NCI-H82 (cell line): ENCODE results near the gene CX3CR1.

Experiments used
- DNase-seq: peaks from one replicate; lab custom pipeline; 2025; lab: John Stamatoyannopoulos, UW

CX3CR1 gene

DNA sequence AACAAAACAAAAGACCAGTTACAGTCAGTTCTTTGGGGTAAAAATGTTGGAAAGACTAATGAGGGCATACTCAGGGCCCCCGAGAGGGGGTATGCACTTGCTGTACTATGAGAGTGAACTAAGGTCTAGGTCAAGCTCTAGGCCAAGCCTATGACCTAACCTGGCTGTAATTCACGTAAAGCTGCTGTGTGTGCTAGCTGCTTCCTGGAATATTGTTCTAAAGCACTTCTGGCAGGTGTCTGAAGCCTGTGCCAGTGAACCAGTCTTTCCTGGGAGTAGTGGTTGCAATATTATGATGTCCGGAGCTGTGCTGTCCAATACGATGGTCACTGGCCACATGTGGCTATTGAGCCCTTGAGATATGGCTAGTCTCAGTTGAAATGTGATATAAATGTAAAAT, 13.1 kb upstream of the CX3CR1 start:
- DNase-seq: no peak

DNA sequence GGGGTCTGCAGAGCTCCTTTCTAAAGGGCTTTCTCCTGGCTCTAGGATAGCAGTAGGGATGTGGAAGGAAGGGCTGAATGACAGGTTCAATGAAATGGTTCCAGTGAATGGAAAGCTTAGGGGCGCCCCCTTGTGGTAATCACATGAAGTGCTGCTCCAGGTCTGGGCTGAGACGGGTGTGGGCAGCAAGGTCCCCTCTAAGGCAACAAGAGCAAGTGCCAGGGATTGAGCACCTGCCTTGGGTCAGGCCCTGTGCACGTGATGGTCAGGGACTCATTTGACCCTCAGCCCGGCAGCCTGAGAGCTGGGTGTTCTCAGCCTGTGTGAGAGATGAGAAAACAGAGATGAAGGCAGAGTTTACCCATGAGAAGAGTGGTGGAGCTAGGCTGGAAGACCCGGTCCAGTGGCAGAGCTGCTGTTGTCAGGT, 12.1 kb upstream of the CX3CR1 start:
- peak; percentile 78 for DNase-seq

DNA sequence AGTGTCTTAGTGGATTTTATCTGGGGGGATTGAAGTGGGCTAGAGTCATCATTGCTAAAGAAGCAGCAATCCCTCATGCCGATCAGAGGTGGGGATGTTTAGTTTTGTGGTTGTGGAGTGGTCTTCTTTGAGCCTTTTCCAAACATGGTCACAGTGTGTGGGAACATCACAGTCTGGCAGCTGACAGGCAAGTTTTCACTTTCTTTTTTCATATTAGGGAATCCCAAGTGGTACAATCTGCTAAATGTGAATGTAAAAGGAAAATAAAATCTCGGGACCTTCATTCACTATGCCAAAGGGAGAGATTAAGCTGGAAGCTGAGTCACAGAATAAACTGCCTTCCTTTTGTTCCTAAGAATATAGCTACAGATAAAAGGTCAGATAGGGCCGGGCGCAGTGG, 10.4 kb upstream of the CX3CR1 start:
- no peak for DNase-seq

DNA sequence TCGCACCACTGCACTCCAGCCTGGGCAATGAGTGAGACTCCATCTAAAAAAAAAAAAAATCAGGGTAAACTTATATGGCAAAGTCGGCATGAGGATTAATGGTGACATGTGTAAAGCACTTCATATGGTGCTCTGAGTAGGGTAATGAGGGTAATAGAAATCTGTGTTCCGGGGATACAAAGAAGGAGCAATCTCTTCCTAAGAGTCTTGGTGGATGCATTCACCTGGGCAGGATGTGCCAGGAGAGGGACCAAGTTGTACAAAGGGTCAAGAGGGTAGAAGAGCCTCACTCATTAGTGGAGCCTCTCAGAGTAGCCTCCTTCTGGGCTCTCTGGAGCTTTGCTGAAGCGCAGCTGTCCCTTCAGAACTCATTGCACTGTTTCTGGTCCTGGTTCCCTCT, 9.3 kb upstream of the CX3CR1 start:
- DNase-seq: no peak

DNA sequence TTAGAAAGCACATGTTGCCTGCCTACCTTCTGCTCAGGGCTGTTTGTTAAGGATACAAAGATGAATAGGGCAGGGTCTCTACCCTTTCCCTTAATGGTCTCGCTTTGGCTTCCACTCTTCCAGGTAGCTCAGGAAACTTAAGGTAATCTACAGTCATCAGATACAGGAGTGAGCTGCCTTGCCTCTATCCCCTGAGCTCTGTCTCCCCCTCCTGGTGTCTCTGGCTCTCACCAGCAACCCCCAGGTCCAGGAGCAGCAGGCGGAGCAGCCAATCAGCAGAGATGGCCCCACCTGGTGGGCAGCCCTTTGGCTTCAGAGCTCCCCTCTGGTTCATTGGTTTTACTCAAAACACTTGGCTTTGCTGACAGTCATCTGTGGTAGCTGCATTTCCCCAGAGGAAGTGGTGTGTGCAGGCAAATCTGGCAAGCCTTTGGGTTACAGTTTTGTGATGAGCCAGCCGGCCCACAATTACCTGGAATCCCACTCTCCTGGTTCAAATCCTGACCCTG, 8.5 kb upstream of the CX3CR1 start:
- peak; percentile 91 for DNase-seq

DNA sequence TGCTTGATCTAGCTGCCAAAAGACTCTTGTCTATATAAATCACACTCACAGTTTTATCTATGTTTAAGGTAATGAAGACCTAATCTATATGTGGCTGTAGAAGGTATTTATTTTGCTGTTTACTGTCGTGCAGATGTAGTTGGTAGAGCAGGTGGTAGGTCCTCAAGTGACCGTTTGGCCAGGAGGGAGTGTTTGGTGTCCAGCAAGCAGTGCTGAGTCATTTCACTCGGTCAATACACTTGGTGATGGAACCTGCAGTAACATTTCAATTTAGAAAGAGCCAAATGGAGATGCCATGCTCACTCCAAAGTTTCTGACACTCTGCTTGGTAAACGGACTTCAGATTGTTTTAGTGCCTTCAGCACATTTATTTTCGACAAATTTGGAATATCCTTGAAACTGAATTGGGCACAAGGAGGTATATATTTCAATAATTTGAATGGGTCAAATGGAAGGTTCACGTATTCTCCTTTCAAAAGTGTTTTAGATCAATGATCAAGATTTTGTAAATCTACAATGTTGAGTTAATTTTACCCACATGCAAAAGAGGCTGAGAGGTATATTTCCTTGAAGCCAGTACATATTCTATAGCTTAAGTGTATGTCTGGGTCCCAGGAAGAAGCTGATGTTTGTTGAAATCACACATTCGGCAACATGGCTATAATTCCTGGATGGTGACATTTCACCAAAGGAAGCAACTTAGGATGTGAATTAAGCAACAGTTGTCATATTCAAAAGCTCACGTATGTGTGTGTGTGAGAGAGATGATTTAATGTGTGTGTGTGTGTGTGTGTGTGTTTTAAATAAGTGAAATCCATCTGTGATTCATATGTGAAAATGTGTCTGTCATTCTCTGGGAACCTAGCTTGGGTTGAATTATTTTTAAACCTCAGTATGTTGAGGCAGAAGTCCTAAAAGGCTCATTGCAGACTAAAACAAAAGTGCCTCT, 7.7 kb upstream of the CX3CR1 start:
- no peak for DNase-seq

DNA sequence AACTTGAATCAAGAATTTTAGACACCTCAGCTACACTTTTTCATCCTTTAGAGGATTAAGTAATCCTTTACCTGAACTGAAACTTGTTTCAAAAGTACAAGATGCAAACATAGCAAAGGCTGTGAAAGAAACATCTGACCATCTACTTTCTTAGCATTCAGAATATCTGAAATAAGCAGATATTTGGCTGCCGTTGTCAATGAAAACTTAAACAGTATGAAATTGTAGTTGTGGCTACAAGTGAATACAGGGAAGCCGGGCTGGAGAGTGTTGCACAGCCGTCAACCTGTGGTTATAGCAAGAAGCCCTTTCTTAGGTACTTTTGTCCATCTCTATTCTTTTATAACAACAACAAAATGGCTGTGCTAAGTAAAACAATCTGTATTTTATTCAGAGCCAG, 6.9 kb upstream of the CX3CR1 start:
- DNase-seq: no peak

DNA sequence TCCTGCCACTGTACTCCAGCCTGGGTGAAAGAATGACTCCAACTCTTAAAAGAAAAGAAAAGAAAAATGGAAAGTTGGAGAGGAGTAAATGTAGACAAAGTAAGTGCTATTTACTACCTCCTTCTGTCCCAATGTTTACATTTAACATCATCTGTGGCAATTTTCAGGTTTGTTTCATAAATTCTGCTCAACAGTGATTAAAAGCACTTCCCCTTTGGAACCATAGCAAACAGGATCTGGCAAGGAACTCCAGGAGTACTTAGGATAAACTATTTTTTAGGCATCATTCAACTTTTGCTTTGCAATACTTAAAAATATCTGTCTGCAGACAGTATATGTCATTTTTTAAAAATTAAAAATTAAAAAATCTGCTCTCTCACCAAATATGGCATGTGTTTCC, 5.5 kb upstream of the CX3CR1 start:
- no peak for DNase-seq

DNA sequence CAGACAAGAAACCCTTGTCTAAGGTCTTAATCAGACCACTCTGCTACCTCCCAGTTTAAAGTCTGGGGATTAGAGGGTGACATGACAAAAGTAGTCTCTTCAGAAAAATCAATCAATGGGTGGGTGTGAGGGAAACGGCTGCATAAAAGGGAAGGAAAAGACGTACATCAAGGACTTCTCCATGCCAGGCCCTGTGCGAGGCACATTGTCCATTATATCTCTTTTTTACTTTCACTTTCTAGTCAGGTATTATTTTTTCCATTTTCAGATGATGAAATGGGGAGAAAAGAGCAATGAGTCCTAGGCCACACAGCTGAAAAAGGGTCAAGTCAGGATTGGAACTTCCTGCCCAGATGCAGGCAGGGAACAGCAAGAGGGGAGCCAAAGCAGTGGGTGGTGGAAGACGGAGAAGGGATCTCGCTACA, 4.6 kb upstream of the CX3CR1 start:
- no peak for DNase-seq

DNA sequence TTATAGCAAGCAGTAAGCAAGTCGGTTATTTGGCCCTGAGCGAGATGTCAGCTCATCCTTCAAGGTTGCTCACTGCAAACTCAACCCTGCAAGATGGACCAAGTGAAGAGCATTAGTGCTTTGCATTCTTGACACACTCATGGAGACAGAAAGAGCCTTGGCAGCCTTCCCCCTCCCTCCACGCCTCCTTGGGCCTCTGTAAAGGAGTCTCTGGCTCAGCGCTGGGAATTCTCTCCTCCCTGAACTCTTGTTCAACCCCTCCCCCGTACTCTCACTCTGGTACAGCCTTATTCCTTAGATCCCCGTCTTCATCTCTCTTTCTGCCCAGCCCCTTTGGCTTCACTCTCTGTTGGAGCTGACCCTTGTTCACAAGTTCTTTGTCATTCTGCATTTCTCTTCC, 2.2 kb upstream of the CX3CR1 start:
- no peak for DNase-seq

DNA sequence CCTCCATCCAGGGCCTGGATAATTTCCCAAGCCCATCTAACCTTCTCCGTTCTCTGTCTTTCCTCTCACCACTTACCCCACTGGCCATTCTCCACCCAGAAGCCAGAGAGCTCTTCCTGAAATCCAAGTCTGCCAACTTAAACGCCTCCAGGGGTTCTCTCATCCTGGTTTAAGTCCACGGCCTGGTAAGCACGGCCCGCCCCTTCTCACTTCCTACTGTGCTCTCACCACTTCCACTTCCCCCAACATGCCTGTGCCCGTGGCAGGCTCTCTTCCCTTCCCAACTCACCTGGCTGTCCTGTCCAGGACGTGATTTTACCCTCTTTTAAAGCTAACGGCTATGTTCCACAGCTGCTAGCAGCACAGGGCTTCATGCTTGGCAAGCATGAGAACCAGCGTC, 1.7 kb upstream of the CX3CR1 start:
- DNase-seq: no peak

DNA sequence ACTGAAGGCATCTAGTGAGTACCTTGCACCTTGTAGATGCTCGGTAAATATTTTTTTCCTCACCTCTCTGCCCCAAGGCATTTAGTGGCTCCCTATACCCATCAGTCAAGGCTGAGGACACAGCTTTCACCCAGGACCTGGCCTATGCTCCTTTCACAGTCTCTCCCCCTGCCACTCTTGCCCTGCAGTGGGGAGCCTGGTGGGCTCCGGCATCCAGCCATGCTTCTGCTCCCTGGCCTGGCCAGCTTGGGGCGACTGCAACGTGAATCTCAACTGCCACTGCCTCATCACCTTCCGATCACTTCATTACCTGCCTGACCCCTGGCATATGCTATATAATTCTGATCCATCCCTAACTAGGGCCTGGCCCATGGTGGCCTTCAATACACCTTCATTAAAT, 735 bp upstream of the CX3CR1 start:
- DNase-seq: no peak

DNA sequence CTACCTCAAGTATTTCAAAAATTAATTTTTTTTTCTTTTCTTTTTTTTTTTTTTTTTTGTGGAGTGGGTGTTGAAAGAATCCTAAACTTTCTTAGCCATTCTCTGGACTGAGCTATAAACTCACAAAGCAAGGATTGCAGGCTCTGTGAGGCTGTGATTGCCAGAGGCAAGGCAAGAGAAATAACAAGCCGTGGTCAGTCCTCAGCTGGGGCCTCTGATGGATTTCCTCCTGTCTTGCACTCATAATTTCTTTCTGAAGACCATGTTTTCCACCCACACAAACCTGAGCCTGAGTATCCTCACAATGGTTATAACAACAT, 1.3 kb downstream of the CX3CR1 start:
- DNase-seq: no peak

DNA sequence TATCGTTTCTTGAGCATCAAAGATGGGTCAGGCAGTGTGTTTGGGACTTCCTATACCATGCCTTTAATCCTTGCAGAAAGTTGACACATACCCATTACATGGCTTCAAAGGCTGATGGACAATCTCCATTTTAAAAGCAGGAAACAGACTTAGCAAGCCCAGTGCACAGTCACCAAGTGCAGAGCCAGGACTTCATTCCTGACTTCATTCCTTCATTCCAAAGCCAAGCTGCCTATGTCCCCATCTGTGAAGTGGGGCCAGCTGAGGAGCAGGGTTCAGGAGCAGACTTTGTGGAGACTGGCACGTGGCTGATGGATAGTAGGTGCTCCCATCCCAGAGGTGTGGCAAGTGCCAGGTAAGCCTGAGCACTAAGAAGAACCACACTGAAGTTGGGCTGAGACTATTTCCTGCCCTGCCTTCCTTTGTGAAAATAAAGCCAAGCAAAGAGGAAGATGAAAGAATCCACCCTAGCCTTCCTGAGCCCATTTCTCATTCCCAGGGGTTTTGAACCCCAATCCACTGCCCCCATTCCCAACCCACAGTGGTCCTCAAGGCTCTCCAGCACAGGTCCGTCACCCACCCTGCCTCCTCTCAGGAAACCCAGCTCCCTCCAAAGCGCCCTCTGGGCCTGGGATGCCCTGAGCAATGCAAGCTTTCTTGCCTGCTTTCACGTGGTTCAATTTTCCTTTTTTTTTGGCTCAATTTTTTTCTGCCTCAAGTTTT, 1.8 kb downstream of the CX3CR1 start:
- DNase-seq: no peak

DNA sequence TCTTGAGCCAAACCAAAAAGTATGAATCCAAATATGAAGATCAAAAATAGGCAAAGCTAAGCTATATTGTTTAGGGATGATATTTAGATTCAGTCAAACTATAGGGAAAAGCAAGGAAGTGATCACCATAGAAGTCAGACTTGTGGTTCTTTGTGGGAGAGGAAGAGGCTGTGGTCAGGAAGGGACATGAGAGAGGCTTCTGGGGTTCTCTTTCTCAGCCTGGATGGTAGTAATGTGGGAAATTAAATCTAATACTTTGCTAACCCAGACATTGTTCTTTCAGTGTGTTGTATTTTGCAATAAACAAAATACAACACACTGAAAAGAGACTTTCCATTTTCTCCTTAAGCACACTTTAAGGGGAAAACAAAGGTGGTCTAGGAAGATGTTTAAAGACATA, 3.1 kb downstream of the CX3CR1 start:
- DNase-seq: no peak

DNA sequence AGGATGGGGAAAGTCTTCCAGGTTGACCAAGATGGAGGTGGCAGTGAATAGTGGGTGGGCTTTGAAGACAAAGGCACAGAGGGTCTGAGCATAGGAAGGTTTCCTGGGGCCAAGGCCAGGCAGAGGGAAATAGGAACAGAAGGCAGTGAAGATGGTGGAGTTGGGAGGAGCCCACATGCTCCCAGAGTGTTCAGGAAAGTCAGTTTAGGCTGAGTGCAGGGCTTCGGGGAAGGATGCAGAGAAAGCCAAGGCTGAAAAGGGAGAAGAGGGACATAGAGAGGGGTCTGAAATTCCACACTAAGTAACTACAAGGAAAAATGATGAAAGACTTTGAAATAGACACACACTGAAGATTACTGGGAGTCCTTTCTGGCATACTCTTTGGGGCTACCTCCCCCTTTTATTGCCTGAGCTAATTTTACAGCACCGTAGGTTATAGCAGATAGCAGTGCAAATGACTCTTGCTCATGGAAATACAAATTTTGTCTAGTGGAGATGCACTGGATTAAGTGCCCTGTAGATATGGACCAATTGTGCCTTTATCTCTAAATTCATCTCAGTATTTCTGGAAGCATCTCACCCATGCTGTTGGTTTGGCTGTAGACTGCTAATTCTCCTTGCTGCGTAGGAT, 3.8 kb downstream of the CX3CR1 start:
- DNase-seq: no peak

DNA sequence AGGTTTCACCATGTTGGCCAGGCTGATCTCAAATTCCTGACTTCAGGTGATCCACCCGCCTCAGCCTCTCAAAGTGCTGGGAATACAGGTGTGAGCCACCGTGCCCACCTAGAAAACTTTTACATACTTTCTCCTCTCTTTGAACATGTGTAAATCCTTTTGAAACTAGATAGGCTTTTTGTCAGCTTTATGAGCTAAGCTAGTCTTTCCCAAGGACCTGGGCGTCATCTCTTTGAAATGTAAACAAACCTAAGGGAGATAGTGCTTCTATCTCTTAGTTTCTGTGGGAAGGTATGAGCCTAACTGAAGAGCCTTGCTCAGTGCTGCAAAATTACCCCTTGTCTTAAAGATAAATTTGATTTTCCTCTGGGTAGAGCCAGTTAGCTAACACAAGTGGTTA, 4.8 kb downstream of the CX3CR1 start:
- DNase-seq: no peak

DNA sequence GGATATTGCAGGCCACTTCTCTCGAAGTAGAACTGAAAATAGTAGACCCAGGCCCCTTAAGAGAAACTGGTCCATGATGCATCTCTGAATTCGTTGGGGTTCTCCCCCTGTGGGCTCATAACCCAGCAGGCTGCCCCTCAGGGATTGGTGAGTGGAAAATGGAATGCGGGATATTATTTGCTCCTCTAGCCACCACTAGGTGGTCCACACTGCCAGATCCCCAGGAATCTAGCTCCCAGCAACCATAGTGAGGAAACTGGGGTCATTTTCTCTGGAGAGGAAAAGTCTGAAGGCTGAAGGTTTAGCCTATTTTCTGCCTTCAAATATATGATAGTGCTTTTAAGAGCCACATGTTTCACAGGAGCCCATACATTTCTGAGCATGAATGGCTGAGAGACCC, 6.7 kb downstream of the CX3CR1 start:
- peak; percentile 3 for DNase-seq

DNA sequence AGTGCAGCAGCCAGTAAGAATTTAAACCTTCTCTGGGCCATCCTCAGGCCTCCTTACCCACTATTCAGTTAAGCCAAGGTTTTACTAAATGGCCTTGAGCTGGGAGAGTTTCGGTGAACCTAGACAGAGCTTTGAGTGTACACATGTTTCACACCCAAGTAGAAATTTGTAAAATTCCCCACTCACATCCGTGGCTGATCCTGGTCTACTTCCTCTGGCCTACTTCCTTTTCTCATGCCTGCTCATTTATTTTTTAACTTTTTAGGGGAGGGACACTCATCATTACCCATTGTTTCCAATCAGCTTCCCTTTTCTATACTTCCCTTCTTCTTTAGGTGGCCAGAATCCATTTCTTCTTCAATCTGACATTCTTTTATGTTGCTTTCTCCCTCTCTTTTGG, 7.6 kb downstream of the CX3CR1 start:
- no peak for DNase-seq

DNA sequence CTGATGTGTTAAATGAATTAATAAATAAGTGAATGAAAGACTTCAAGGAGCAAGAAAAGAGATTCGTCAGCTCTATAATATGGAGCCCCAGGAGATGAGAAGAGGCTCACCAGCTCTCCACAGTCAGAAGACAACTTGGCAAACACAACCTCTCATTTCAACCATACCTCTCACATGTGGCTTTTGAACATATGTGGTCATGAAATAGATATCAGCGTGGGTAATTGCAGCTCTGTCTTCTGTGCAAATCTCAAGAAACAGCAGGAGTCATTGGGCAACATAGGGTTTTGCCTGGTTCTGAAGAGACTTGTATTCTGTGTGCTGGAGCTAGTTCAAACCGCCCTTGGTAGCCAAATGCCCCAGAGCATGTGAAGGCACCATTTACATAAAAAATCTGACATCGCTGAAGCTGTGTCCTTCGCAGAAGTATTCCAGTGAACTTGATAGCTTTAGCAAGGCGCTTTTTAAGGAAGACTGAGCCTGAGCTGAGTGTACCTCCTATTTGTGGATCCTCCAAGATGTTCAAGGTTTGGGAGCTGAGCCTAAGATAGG, 8.4 kb downstream of the CX3CR1 start:
- DNase-seq: no peak

DNA sequence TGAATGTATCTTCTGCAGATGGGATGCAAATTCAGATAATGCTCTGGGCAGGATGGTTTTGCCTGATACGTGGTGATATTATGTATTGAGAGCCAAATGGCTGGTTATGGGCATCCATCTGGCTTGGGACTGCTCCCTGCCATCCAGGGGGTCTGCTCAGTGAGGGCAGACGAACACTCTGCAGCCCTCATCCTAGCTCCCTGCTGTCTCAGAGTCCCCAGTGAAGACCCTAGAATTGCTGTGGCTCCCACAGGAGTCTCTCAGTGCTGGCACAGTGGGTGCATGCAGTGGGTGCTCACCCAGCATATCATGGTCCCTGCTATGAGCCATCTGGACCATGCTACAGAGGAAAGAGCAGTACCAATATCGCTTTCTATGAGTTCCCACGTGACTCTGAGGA, 10.3 kb downstream of the CX3CR1 start:
- no peak for DNase-seq

DNA sequence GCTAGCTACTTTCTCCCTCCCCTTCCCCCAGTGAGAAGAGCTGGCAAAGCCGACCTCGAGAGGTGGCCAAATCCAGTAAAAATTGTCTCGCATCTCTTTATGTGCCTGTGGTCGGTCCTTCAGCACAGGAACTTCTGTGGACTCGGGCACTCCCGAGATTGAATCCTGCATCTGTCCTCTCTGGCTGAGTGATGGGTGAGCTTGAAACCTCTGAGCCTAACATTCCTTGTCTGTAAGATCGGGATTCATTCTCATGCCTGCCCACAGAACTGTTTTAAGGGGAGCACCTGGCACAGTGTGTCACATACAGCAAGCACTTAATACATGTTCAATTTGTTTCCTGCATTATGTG, 11.3 kb downstream of the CX3CR1 start:
- no peak for DNase-seq
